Ishikawa (cell line): Measurements from ENCODE around the gene HYAL1.

ENCODE experiments used
- CEBPB ChIP-seq: IDR thresholded peaks from 2 replicates; pipeline ENCODE4 v1.6.1; 2012
- CREB1 ChIP-seq: IDR thresholded peaks from 2 replicates; pipeline ENCODE4 v1.6.1; 2012; ENCODE audit warnings: low read depth
- EP300 ChIP-seq: IDR thresholded peaks from 2 replicates; pipeline ENCODE4 v1.6.1; 2012; ENCODE audit warnings: borderline replicate concordance
- FOXM1 ChIP-seq: IDR thresholded peaks from 2 replicates; pipeline ENCODE4 v1.6.1; 2012; ENCODE audit warnings: low read depth, borderline replicate concordance
- MAX ChIP-seq: IDR thresholded peaks from 2 replicates; pipeline ENCODE4 v1.6.1; 2012
- RAD21 ChIP-seq: IDR thresholded peaks from 2 replicates; pipeline ENCODE4 v1.6.1; 2012; ENCODE audit warnings: low read depth
- TCF12 ChIP-seq: IDR thresholded peaks from 2 replicates; pipeline ENCODE4 v1.6.1; 2012; ENCODE audit warnings: low read depth
- YY1 ChIP-seq: IDR thresholded peaks from 2 replicates; pipeline ENCODE4 v1.6.1; 2012; ENCODE audit warnings: low read depth
- TF ChIP-seq, protein P1 (sequence below): IDR thresholded peaks from 2 replicates; pipeline ENCODE4 v1.6.1; 2012; ENCODE audit warnings: low read depth, mild to moderate bottlenecking

- TF ChIP-seq, protein P1, sequence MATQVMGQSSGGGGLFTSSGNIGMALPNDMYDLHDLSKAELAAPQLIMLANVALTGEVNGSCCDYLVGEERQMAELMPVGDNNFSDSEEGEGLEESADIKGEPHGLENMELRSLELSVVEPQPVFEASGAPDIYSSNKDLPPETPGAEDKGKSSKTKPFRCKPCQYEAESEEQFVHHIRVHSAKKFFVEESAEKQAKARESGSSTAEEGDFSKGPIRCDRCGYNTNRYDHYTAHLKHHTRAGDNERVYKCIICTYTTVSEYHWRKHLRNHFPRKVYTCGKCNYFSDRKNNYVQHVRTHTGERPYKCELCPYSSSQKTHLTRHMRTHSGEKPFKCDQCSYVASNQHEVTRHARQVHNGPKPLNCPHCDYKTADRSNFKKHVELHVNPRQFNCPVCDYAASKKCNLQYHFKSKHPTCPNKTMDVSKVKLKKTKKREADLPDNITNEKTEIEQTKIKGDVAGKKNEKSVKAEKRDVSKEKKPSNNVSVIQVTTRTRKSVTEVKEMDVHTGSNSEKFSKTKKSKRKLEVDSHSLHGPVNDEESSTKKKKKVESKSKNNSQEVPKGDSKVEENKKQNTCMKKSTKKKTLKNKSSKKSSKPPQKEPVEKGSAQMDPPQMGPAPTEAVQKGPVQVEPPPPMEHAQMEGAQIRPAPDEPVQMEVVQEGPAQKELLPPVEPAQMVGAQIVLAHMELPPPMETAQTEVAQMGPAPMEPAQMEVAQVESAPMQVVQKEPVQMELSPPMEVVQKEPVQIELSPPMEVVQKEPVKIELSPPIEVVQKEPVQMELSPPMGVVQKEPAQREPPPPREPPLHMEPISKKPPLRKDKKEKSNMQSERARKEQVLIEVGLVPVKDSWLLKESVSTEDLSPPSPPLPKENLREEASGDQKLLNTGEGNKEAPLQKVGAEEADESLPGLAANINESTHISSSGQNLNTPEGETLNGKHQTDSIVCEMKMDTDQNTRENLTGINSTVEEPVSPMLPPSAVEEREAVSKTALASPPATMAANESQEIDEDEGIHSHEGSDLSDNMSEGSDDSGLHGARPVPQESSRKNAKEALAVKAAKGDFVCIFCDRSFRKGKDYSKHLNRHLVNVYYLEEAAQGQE, result no peak
- TF ChIP-seq YY1 (0 out of 2 replicates have a peak, but pooled peaks have one; percentile 49), FOXM1 (no peak), EP300 (peak; percentile 35; the same call in 1 of the 2 replicates), CEBPB (no peak), TCF12 (no peak), CREB1 (0 out of 2 replicates have a peak, but pooled peaks have one; percentile 11), RAD21 (no peak; the same call in 1 of the 2 replicates), MAX (peak; percentile 80)
These were observed 4.3 kb downstream of the HYAL1 start, which contains the start of the genes HYAL3 and NAA80 for GRCh38 chr3:50298836-50299637.
